Esophagus squamous epithelium (tissue), 5 donors: Measurements from ENCODE around the gene EDEM2. TPM values are rescaled to one million over a fixed set of nuclear protein-coding genes. Genes with fewer than 3 reads are reported as not detected.
A peak's percentile ranks its signal among the peaks of the same experiment; 100 is the strongest.

Experiments
- DNase-seq: peaks from one replicate; lab custom pipeline; 2025; lab: John Stamatoyannopoulos, UW
- H3K27ac ChIP-seq, 4 donors: fragments of 200-600 bp; sonication (generic); one replicate each; pipeline ENCODE4 v1.5.1; 2016 to 2019; ENCODE audit warnings: mild to moderate bottlenecking in 1 of 4
- H3K27me3 ChIP-seq, 4 donors: fragments of 200-600 bp; sonication (generic); 1 replicate in 3 of 4; 2 replicates in 1 of 4; pipeline versions ENCODE4 v1.5.1 to v1.6.0; 2017 to 2021; ENCODE audit warnings: antibody characterized with exemption in 1 of 4
- H3K36me3 ChIP-seq, 3 donors: fragments of 200-600 bp; sonication (generic); one replicate each; pipeline ENCODE4 v1.5.1; 2016 to 2019
- H3K4me1 ChIP-seq, 3 donors: fragments of 200-600 bp; sonication (generic); one replicate each; pipeline ENCODE4 v1.5.1; 2017 to 2019
- H3K4me3 ChIP-seq, 4 donors: fragments of 200-600 bp; sonication (generic); 1 replicate in 3 of 4; 2 replicates in 1 of 4; pipeline ENCODE4 v1.5.1; 2016 to 2019; ENCODE audit warnings: mild to moderate bottlenecking in 2 of 4, moderate library complexity in 1 of 4
- H3K9me3 ChIP-seq, 3 donors: fragments of 200-600 bp; sonication (generic); one replicate each; pipeline ENCODE4 v1.5.1; 2016 to 2019
- POLR2A ChIP-seq, 4 donors: fragments of 450-650 bp; IDR thresholded peaks; one replicate each; pipeline ENCODE4 v1.6.1; 2017; ENCODE audit warnings: antibody characterized with exemption in 4 of 4, mild to moderate bottlenecking in 4 of 4, moderate library complexity in 3 of 4
- WGBS, 2 donors: methylation state at CpG; one replicate each; pipeline ENCODE4 v1.1.5; 2018; 5-methylcytosine and 5-hydroxymethylcytosine counted together
- intact Hi-C: fragments of 100-400 bp; cut with DNase I; formaldehyde crosslinking; loops from one replicate; pipeline ENCODE4 v1.15.0; 2022
- total RNA-seq, 4 donors: library from RNA; depleted of rRNA; stranded (reverse); fragments of >200 nt; gene quantifications; one replicate each; pipeline ENCODE4 v1.1.0, GENCODE V29; 2016
- TF ChIP-seq, protein P1 (sequence below), 6 experiments: fragments of 450-650 bp in 4 of 6; fragments of 200-600 bp in 2 of 6; sonication (generic) in 2 of 6; IDR thresholded peaks; one replicate each; pipeline ENCODE4 v1.5.1; 2016 to 2019; ENCODE audit warnings: antibody characterized with exemption in 6 of 6, mild to moderate bottlenecking in 4 of 6, moderate library complexity in 4 of 6
- donor health status: DM: yes; HTN: yes; CAD: no.

EDEM2 gene
- total RNA-seq, 4 donors from 2014 or later = 12.5 to 17.5 (median 14.6) TPM

GRCh38 chr20:35133735-35134134 lies 13.4 kb downstream of the EDEM2 start:
- TF ChIP-seq, protein P1, sequence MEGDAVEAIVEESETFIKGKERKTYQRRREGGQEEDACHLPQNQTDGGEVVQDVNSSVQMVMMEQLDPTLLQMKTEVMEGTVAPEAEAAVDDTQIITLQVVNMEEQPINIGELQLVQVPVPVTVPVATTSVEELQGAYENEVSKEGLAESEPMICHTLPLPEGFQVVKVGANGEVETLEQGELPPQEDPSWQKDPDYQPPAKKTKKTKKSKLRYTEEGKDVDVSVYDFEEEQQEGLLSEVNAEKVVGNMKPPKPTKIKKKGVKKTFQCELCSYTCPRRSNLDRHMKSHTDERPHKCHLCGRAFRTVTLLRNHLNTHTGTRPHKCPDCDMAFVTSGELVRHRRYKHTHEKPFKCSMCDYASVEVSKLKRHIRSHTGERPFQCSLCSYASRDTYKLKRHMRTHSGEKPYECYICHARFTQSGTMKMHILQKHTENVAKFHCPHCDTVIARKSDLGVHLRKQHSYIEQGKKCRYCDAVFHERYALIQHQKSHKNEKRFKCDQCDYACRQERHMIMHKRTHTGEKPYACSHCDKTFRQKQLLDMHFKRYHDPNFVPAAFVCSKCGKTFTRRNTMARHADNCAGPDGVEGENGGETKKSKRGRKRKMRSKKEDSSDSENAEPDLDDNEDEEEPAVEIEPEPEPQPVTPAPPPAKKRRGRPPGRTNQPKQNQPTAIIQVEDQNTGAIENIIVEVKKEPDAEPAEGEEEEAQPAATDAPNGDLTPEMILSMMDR (IDR thresholded peaks at IDR 0.05) = no peak
- TF ChIP-seq POLR2A (IDR thresholded peaks at IDR 0.05) = no peak
- Histone ChIP-seq H3K36me3 (peaks cover 15 to 100% (median 25%) of the 10 kb centered on the region in 3 donors), H3K4me3 (no peak overlapping the region), H3K27ac (peak overlapping the region in 2 of 4 donors; percentile 65 to 72), H3K27me3 (no peaks in the 10 kb centered on the region), H3K9me3 (no peaks in the 10 kb centered on the region), H3K4me1 (peaks cover 0 to 31% (median 0%) of the 10 kb centered on the region in 3 donors)
- intact Hi-C loops = no loop called here
- no peak for DNase-seq
- 76 to 81% methylated on average over 4 to 5 of the region's 5 CpGs for WGBS, 2 donors

DNA sequence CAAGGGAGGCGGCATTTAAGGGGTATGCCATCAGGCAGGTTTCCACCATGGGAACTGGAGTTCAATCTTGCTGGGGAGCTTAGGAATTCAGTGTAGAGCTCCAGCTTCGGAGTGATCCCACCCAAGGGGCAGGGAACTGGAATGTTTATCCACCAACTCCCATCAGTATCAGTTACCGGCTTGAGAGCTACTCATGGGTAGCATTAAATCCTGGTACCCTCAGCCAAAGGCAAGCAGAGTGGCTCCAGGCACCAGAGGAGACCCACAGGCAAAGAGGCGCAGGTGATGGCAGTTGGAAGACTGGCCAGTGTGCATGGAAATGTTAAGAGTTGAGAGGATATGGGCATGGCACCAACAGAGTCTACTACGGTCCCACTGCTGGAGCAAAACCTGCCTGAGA lies 14.1 kb downstream of the EDEM2 start:
- no peak for TF ChIP-seq POLR2A (IDR thresholded peaks at IDR 0.05)
- TF ChIP-seq, protein P1 (IDR thresholded peaks at IDR 0.05) = no peak
- 94% methylated on average over 5 of the region's 5 CpGs for WGBS, 2 donors
- no peaks in the 10 kb centered on the region for H3K9me3 ChIP-seq
- DNase-seq = no peak
- H3K36me3 ChIP-seq = peaks cover 15 to 97% (median 27%) of the 10 kb centered on the region in 3 donors
- intact Hi-C loops = no loop called here
- H3K27ac ChIP-seq = no peak overlapping the region
- H3K4me3 ChIP-seq = no peak overlapping the region
- peaks cover 0 to 31% (median 0%) of the 10 kb centered on the region in 3 donors for H3K4me1 ChIP-seq
- no peaks in the 10 kb centered on the region for H3K27me3 ChIP-seq

DNA sequence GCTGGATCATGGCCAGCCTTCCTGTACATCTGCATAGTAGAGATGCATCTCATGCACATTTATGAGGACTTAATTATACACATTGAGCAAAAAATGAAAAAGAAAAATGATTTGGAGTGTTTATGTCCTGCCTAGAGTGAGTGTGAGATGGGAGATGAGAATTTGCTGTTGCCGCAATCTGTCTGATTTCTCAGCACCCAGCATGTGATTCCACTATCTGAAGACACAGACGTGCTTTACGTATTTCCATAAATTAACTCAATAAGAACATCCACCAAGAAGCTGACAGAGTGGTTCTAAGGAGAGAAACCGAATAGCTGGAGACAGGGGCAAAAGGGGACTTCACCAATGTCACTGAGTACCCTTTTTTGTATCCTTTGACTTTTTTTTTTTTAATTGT lies 15.2 kb downstream of the EDEM2 start:
- intact Hi-C loops = no loop called here
- Histone ChIP-seq H3K27me3 (no peaks in the 10 kb centered on the region), H3K4me3 (no peak overlapping the region), H3K9me3 (no peaks in the 10 kb centered on the region), H3K36me3 (peaks cover 15 to 97% (median 19%) of the 10 kb centered on the region in 3 donors), H3K4me1 (peaks cover 0 to 31% (median 0%) of the 10 kb centered on the region in 3 donors), H3K27ac (no peak overlapping the region)
- WGBS, 2 donors = 82 to 100% methylated on average over 4 of the region's 4 CpGs
- TF ChIP-seq, protein P1 (IDR thresholded peaks at IDR 0.05) = no peak
- no peak for TF ChIP-seq POLR2A (IDR thresholded peaks at IDR 0.05)
- DNase-seq = no peak

DNA sequence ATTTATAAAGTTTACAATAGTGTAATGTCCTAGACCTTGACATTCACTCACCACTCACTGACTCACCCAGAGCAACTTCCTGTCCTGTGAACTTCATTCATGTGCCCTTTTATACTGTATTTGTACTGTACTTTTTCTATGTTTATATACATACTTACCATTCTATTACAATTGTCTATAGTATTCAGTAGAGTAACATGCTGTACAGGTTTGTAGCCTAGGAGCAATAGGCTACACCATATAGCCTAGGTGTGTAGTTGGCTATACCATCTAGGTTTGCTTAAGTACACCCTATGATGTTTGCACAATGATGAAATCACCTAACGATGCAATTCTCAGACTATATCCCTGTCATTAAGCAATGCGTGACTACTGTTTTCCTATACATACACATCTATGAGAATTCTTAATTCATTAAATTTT lies 17.5 kb downstream of the EDEM2 start:
- 38 to 63% methylated on average over 2 of the region's 2 CpGs for WGBS, 2 donors
- H3K4me3 ChIP-seq = no peak overlapping the region
- intact Hi-C loops = no loop called here
- no peaks in the 10 kb centered on the region for H3K9me3 ChIP-seq
- TF ChIP-seq, protein P1 (IDR thresholded peaks at IDR 0.05) = no peak
- TF ChIP-seq POLR2A (IDR thresholded peaks at IDR 0.05) = no peak
- no peak overlapping the region for H3K27ac ChIP-seq
- H3K36me3 ChIP-seq = peaks cover 17 to 97% (median 18%) of the 10 kb centered on the region in 3 donors
- peaks cover 0 to 13% (median 0%) of the 10 kb centered on the region in 3 donors for H3K4me1 ChIP-seq
- DNase-seq = no peak
- no peaks in the 10 kb centered on the region for H3K27me3 ChIP-seq

GRCh38 chr20:35125753-35126152 lies 21.4 kb downstream of the EDEM2 start:
- no peak overlapping the region for H3K27ac ChIP-seq
- H3K9me3 ChIP-seq = no peaks in the 10 kb centered on the region
- no peak overlapping the region for H3K4me3 ChIP-seq
- intact Hi-C loops = no loop called here
- peaks cover 13 to 97% (median 33%) of the 10 kb centered on the region in 3 donors for H3K36me3 ChIP-seq
- TF ChIP-seq POLR2A (IDR thresholded peaks at IDR 0.05) = no peak
- TF ChIP-seq, protein P1 (IDR thresholded peaks at IDR 0.05) = no peak
- WGBS, 2 donors = 80 to 85% methylated on average over 5 of the region's 5 CpGs
- H3K4me1 ChIP-seq = peaks cover 0 to 5% (median 0%) of the 10 kb centered on the region in 3 donors
- no peaks in the 10 kb centered on the region for H3K27me3 ChIP-seq
- DNase-seq = no peak
